RPMI7951 (cell line): ENCODE results near the gene TERT. TPM values are rescaled to one million over a fixed set of nuclear protein-coding genes. Genes with fewer than 3 reads are reported as not detected.

Source experiments
- DNase-seq: peaks from one replicate; pipeline ENCODE4 v3.0.0-alpha.2; 2012; ENCODE audit warnings: low read depth
- total RNA-seq: library from RNA; depleted of rRNA; stranded (reverse); fragments of >200 nt; shearing (Covaris generic); gene quantifications from 2 replicates; pipeline ENCODE4 v1.2.3, GENCODE V29; 2014

The TERT gene
- total RNA-seq, 1 experiment from 2014 or later, result not detected

DNA sequence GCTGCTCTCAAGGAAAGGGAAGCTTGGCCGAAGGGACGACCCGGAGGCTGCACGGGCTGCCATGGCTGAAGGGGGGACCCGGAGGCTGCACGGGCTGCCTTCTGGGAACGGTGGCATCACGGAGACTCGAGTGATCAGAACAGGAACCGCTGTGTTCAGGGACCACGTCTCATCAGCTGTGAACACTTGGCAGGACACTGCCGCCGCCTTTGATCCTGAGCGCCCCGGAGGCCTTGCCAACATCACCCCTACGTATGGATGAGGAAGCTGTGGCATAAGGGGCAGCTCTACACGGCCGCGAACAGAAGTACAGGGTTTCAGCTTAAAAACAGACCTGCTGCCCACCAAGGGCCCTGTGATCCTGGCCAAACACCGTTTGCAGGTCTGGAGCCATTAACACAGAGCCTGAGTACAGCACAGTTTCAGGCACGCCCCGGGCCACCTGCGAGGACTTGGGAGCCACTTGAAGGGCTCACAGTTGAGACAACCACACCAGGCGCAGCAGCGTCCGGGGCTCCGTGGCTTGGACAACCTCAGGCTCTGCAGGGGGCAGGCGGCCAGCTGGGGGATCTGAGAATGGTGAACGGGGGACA is 23.9 kb upstream of the TERT start:
- no peak for DNase-seq

DNA sequence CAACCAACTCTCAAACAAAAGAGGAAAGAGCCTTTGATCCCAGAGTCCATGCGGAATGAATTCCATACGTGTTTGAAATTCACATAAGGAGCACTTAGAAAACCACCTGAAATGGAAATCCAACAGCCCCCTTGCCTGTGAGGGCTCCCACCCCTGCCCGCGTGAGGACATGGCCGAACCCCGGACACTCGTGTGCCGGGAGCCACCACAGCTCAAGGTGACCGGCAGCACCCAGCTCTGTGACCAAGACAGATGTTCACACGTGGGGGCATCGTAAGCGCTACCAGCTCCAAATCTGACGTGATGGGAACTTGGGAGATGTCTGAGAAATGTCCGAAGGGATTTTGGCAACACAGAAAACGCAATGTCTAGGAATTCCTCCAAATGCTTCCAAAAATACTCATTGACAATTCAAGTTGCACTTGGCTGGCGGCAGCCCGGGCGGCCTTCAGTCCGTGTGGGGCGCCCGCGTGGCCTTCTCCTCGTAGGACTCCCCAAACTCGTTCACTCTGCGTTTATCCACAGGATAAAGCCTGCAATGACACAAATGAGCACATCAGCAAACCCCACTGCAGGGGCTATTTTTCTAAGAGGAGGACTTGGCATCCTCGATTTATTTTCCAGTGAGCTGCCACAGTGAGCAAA is 23.2 kb upstream of the TERT start:
- DNase-seq, result no peak

DNA sequence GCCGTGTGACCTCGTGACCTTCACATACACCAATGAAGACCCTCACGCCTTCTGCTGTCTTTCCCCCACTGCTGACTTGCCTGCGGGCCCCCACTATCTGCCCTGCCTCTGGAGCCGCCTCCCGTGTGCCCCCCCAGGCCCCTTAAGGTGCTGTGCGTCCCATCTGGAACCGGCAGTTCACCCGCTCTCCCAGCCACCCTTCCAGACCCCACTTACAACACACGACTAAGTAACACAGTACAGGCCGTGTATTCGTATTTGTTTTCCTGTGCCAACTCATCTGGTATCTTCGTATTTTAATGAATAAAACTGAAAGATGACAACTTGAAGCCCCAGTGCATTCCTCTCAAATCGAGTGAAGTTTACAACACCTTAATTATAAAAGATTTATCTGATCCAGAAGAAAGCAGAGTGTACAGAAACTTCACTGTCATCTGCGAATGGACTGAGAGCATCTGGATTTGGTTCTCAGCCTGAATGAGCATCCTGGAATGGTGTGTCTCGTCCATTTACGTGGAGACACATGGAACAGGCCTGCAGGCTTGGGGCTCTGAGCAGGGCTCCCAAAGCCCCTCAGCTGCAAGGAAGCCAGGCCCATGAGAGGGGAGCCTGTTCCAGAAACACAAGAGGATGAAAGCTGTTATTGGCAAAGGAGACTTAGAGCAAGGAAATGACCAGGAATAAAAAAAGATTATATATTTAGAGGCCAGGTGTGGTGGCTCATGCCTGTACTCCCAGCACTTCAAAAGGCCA is 21.9 kb upstream of the TERT start:
- DNase-seq, result no peak

DNA sequence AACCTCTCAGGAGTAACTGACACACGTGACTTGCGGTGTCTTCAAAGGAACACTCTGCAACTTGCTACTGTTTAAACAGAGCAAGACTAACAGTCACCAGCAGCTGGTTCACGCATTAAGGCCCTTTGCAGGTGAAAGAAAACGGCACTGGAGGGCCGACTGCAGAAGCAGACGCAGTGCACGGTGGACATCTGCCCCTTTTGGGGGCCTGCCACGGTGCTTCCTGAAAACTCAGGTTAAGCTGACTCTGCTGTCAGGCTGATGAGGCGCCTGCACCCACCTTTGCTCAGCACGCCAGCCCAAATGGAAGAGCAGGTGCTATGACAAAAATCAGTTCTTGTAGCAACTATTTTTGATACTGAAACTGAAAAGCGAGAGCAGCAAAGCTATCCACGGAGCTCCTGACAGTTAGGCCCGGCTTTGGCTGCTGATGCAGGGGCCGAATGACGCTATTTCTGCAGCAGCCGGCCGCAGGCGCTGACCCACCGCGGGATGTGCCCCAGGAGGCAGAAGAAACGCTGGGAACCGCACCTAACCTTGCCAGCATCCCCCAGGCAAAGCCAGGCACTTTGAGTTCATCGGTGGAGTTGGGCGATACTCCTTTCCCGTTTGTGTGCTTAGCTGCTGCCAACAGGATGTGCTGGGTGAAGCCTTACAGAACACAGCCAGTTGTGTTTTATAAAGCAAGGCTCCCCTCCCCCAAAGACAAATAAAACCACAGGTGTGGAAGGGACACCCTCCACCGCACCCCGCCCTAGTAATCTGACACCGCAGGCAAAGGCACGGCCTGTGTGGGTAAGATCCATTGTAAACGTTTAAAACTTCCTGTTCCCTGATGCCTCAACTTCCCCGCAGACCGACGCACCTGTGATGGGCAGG is 21.1 kb upstream of the TERT start:
- no peak for DNase-seq

DNA sequence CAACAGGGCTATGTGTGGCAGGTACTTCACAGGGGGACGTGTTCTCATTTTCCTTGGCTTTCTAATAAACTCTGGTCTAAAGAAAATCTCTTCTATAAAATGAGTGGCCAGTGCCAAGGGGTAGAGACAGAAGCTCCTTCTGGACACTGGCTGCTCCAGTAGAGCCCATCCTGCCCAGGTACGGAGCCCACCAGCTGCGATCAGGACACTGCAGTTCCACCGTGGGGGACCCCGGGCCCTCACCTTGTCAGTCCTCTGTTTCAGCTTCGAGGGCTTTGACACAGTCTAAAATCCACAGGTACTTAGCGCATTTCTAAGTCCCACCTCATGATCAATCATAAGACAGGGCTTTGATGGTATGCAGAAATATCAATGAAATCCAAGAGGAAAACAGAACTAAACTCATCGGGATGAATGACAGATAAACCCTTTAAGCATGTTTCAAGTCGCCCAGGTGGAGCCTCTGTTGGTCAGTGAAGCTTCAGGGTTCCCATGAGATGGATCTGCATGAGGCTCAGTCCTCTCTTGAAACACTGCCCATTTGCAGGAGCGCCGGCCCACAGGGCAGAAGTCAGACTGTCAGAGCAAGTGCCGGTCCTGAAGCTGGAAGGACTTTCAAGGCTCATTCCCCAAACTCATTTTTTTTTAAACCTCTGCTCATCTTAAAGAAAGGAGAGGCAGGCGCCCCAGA is 20.3 kb upstream of the TERT start:
- no peak for DNase-seq

DNA sequence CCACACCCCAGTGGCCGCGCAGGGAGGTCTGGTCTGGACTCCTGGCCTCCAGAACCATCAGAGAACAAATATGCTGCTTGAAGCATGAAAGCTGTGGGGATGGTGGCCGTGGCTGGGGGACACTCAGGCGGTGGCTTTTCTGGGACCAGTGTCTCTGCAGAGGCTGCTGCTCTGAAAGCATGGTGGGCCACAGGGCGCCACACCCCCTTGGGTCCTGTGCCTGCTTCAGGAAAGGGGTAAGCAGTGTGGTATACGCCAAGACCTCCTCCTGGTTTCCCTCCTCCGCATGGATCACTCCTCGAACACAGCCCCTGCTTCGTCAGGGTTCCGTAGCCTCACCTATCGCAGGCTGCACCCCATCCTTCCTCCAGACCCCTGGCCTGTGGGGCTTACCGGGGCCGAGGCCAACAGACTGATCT is 19.7 kb upstream of the TERT start:
- DNase-seq, result no peak

DNA sequence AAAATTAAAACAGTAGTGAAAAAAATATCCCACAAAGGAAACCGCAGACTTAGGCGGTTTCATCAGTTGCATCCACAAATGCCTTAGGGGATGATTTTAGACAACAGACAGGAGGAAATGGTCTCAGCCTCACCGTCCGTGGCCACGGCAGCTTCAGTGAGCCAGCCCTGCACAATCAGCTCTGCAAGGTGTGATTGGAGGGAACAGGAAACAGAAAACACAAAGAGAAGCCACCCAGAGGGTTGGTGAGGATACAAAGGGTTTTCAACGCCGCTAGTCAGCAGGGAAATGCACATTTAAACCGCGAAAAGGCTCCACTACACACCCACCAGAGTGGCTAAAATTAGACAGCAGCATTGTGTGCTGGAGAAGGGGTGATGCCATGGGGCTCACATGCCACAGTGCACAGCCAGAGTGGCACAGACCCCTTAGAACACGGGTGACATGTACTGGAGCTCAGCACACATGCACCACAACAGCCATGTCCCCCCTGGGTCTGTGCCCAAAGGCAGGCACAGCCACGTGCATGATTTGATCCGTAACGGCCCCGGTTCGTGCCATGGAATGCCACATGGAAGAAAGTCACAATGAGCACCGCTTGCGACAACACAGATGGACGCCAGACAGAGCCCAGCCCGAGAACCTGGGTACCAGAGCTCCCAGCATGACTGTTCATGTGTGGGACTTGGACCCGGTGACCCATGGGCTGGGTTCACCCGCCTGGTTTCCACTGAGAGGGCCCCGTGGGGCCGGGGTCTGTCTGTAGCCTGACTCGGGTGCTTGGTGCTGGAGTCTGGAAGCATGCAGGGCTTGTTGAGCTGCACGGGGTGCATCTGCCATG is 18.3 kb upstream of the TERT start:
- DNase-seq, result peak; percentile 67

DNA sequence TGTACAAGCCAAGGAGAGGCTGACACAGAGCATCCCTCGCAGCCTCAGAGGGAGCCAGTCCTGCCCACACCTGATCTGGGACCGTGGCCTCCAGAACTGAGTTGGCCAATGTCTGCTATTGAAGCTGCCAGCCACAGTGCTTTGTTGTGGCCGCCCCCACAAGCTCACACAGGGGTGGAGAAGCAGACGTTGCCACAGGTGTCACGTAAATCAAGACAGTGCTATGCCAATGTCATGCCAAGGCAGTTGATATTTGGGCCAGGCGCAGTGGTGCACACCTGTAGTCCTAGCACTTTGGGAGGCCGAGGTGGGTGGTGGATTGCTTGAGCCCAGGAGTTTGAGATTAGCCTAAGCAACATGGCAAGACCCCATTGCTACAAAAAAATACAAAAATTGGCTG is 17.3 kb upstream of the TERT start:
- DNase-seq, result no peak

DNA sequence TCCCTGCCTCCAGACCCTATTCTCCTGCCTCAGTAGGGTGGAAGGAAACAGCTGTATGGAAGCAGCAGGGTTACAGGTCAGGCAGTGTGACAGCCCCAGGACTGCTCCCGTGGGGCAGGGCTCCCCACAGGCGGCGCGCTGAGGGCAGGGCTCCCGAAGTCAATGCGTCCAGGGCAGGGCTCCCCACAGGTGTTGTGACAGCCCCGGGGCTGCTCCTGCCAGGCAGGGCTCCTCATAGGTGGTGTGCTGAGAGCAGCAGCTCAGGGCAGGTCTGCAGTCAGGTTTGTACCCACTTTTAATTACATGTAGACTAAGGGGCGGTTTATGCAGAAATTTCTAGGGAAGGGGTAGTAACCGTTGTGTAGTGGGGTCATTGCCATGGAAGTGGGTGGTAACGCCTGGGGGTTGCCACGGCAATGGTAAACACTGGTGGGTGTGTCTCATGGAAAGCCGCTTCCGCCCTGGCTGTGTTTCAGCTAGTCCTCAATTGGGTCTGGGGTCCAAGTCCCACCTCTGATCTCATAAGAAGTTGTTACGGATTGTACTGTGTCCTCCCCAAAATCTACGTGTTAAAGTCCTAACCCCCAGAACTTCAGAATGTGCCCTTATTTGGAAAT is 16.7 kb upstream of the TERT start:
- DNase-seq, result no peak

DNA sequence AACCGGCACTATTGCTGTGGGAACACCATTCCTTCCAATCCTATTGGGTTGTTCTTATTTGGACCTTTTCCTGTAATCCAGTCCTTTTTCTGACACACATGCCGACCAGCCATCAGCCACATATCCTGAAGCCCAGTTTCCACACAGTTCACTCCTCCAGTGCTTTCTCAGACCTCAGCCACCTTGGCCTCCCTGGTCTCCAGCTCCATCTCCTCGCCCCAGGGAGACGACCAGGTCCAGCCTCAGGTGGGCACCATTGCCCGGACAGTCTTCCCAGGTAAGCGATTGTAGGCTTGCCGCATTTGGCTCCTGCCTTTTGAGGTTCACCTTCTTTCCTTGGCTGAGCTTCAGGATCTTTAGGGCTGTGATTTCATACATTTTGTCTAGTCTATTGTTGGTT is 15.2 kb upstream of the TERT start:
- no peak for DNase-seq

DNA sequence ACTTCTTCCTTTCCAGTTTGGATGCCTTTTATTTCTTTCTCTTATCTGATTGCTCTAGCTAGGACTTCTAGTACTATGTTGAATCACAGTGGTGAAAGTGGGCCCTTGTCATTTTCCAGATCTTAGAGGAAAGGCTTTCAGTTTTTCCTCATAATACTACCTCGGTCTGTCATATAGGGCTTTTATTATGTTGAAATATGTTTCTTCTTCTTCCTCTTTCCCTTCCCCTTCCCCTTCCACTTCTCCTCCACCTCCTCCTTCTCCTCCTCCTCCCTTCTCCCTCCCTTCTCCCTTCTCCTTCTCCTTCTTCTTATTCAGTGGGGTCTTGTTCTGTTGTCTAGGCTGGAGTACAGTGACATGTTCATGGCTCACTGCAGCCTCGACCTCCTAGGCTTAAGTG is 9.2 kb upstream of the TERT start:
- DNase-seq, result no peak

DNA sequence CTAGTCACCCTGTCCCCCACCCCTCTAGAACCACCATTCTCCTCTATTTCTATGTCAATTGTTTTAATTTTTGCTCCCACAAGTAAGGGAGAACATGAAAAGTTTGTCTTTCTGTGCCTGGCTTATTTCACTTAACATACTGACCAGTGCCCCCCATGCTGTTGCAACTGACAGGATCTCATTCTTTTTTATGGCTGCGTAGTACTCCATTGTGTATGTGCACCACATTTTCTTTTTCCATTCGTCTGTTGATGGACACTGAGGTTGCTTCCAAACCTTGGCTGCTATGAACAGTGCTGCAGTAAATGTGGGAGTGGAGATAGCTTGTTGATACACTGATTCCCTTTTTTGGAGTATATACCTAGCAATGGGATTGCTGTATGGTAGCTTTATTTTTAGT is 7.4 kb upstream of the TERT start:
- DNase-seq, result no peak

DNA sequence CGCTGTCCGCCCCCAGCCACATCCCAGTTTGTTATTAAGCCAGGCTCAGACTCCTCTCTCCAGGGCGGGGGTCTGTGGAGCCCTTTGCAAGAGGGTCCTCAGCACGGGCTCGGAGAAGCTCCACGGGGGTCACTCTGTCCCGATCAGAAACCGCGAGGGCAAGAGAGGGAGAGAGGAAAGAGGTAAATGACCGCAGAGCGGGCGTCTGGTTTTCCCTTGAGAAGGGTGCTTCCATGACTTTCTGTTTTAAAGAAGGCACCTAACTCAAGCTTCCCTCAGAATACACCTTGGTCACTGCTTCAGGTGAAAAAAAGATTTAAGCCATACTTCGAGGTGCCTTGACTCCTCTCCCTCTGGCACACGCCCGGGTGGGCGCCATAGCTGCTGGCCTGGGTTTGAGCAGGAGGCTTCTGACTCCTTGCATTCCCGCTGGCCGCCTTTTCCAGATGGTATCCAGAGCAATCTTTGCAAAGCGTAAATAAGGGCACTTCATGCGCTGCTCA is 5.8 kb upstream of the TERT start:
- DNase-seq, result no peak

DNA sequence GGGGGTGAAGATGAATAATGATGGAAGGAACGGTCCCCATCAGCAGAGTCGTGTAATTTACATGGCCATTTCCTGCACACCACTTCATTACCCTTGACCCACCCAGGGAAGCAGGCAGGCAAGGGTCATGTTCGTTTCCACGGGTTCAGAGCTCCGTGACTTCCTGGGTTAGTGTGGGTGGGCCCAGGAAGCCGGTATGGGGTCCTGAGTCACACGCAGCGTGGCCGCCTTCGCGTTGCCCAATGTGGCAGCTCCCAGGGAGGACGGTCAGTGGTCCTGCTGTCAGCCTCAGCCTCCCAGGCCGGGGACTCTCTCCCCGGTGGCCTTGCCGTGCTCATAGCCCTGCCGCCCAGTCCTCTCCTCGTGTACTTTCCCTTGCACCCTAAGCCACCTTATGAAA is 5.1 kb upstream of the TERT start:
- DNase-seq, result no peak

DNA sequence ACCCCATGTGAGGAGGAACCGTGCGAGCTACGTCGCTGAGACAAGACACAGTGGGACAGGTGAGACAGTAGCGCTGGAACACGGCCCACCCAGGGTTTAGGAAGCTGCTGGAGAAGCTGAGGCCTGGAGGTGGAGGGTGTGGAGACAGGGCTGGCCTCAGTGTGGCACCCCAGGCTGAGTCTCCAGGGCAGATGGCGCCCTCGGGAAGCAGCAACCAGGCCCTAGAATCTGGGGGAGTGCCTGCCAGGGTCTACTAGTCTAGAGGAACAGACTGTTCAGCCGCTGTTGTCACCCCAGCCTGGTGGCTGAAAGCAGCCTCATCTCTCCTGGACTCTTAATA is 4.6 kb upstream of the TERT start:
- no peak for DNase-seq

DNA sequence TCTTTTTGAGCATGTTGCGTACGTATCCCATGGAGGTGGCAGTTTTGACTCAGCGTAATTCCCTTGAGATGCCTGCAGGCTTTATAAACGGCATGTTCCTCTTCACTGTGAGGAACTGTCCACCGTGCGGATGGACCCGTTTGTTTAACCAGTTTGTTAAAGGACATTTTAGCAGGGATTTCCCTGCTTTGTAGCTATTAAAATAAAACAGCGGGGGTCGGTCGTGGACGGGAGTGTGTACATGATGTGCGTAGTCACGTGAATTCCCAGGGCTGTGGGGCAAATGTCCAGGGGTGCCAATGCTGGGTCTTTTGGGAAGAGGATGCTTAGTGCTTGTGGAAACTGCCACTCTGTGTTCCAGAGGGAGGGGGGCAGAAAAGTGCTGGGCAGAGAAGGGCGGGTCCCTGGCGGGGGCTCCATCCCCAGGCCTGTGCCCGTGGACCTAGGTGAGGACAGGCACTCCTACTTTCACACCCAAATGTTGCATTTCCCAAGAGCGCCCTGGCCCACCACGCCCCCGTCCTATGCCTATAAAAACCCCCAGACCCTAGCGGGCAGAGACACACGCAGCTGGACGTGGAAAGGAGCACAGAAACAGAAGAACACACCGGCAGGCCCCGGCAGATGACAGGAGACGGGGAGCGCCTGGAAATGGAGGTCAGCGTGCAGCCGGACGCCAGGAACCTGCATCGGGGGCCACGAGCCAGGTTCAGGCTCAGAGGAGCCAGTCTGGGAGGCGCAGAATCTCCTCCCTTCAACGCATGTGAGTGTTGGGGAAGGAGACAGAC is 4.0 kb upstream of the TERT start:
- no peak for DNase-seq

DNA sequence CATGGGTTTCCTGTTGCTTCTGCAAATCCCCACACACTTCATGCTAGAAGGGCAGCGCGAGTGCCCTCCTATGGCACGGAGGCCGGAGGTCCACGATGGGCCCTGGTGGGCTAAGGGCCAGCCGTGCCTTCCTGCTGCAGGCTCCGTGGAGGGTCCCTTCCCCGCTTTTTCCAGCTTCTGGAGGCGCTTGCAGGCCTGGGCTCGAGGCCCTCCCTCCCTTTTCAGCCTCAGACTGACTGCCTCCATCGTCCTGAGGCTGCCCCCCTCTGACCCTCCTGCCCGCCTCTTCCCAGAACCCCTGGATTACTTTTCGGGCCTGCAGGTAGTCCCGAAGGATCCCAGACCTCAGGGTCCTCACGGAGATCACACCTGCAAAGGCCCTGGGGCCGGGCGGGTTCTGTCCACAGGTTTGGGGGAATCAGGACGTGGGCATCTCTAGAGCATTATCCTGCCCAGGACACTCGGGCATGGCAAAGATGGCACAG is 3.2 kb upstream of the TERT start:
- no peak for DNase-seq

DNA sequence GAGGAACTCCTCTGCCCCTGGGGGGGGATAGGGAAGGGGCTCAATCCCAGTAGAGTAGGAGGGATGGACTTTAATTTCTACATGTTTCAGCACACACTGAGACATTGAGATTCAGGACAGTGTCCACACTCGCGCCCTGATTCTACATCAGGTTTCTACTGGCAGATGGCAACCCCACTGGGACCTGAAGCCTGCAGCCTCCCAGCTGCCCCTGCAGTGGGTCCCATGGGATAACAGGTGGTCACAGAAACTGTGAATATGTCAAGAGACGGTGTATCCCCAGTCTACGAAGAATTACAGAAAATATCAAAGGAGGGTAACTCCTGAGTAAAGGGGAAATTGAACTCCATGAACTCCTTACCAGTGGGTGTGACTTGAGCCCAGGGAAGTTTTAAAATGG is 2.4 kb upstream of the TERT start:
- DNase-seq, result no peak

DNA sequence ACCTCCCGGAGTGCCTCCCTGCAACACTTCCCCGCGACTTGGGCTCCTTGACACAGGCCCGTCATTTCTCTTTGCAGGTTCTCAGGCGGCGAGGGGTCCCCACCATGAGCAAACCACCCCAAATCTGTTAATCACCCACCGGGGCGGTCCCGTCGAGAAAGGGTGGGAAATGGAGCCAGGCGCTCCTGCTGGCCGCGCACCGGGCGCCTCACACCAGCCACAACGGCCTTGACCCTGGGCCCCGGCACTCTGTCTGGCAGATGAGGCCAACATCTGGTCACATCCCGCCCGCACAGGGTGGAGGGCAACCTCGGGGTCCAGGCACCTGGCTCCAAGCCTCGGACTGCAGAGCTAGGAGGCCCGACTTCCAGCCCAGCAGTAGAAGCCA is 776 bp upstream of the TERT start:
- DNase-seq, result no peak
